Natural killer cell (primary cell): ENCODE results near the gene GSTP1. TPM values are rescaled to one million over a fixed set of nuclear protein-coding genes. Genes with fewer than 3 reads are reported as not detected.

Source experiments
- ATAC-seq, 3 donors: fragments of 150-1000 bp in 2 of 3; fragments of 200-7000 bp in 1 of 3; cut with Tn5 transposase; 1 replicate in 1 of 3; 2 replicates in 2 of 3; pipeline ENCODE4 v1.10.0; 2021; ENCODE audit warnings: mild to moderate bottlenecking in 2 of 3, moderate library complexity in 2 of 3
- DNase-seq, 2 donors: peaks; one replicate each; pipeline versions ENCODE4 v3.0.0 to v3.0.0-alpha.2; 2013 to 2021; ENCODE audit warnings: mixed read lengths in 1 of 2
- H3K27ac ChIP-seq: one replicate; pipeline ENCODE4 v1.5.1; 2013; ENCODE audit warnings: mild to moderate bottlenecking, low read length
- H3K27me3 ChIP-seq: one replicate; pipeline ENCODE4 v1.6.1; 2013; ENCODE audit warnings: low read length; ENCODE audit not compliant: control insufficient read depth, insufficient read depth
- H3K36me3 ChIP-seq: one replicate; pipeline ENCODE4 v1.6.1; 2013; ENCODE audit warnings: low read length; ENCODE audit not compliant: control insufficient read depth, insufficient read depth
- H3K4me1 ChIP-seq: one replicate; pipeline ENCODE4 v1.6.1; 2013; ENCODE audit warnings: low read length; ENCODE audit not compliant: control insufficient read depth, insufficient read depth
- H3K4me3 ChIP-seq: one replicate; pipeline ENCODE4 v1.5.1; 2013; ENCODE audit warnings: low read length
- H3K9me3 ChIP-seq: one replicate; pipeline ENCODE4 v1.6.1; 2013; ENCODE audit warnings: low read length; ENCODE audit not compliant: control insufficient read depth, insufficient read depth
- H3K27ac Mint-ChIP-seq, 2 donors: one replicate each; pipeline ENCODE4 v1.8.0; 2022; ENCODE audit warnings: mild to moderate bottlenecking in 2 of 2, mixed read lengths in 2 of 2, moderate library complexity in 1 of 2
- H3K27me3 Mint-ChIP-seq, 2 donors: one replicate each; pipeline ENCODE4 v1.8.0; 2022; ENCODE audit warnings: low read depth in 2 of 2, mixed read lengths in 2 of 2
- H3K36me3 Mint-ChIP-seq: one replicate; pipeline ENCODE4 v1.8.0; 2022; ENCODE audit warnings: mixed read lengths
- H3K4me1 Mint-ChIP-seq, 2 donors: one replicate each; pipeline ENCODE4 v1.8.0; 2022; ENCODE audit warnings: mixed read lengths in 2 of 2
- H3K4me3 Mint-ChIP-seq: one replicate; pipeline ENCODE4 v1.8.0; 2022; ENCODE audit warnings: mild to moderate bottlenecking, moderate library complexity, mixed read lengths
- H3K9me3 Mint-ChIP-seq, 2 donors: one replicate each; pipeline ENCODE4 v1.8.0; 2022; ENCODE audit warnings: mixed read lengths in 2 of 2
- CTCF ChIP-seq: fragments of 200-600 bp; IDR thresholded peaks from one replicate; pipeline ENCODE4 v1.8.0; 2022; ENCODE audit warnings: antibody characterized with exemption
- WGBS: methylation state at CpG from one replicate; pipeline ENCODE4 v1.1.7; 2013; ENCODE audit warnings: missing lambda C conversion rate; ENCODE audit not compliant: insufficient coverage; 5-methylcytosine and 5-hydroxymethylcytosine counted together
- intact Hi-C: fragments of 100-400 bp; cut with micrococcal nuclease; formaldehyde crosslinking; loops from one replicate; pipeline ENCODE4 v1.14.2; 2022
- total RNA-seq, 4 donors: library from RNA; stranded (reverse); fragments of 120-200 nt in 1 of 4; gene quantifications; one replicate each; pipeline versions ENCODE4 v1.2.3 to v1.2.4, GENCODE V29; 2013 to 2022

The GSTP1 gene
- total RNA-seq, 3 donors from 2014 or later (not counting 1 experiment from before 2014, with no cell fraction given), result 172 to 218 (median 212) TPM

GRCh38 chr11:67609316-67609715, 25.7 kb downstream of the GSTP1 start:
- Mint-ChIP-seq H3K4me3 (no peak overlapping the region), H3K27ac (peak overlapping the region; percentile 51 to 64)
- peaks cover 51% of the 10 kb centered on the region for H3K36me3 ChIP-seq

GRCh38 chr11:67610302-67610868, 26.8 kb downstream of the GSTP1 start:
- ATAC-seq (no peak), DNase-seq (no peak)
- TF ChIP-seq CTCF, result no peak
- Mint-ChIP-seq H3K4me1 (peaks cover 19 to 38% of the 10 kb centered on the region in 2 donors), H3K4me3 (no peak overlapping the region), H3K36me3 (no peaks in the 10 kb centered on the region), H3K9me3 (no peaks in the 10 kb centered on the region), H3K27me3 (no peaks in the 10 kb centered on the region), H3K27ac (peak overlapping the region in 1 of 2 donors; percentile 99)
- Histone ChIP-seq H3K27me3 (no peaks in the 10 kb centered on the region), H3K36me3 (peaks cover 51% of the 10 kb centered on the region), H3K4me3 (no peak overlapping the region), H3K27ac (no peak overlapping the region), H3K9me3 (no peaks in the 10 kb centered on the region), H3K4me1 (peaks cover 53% of the 10 kb centered on the region)
- intact Hi-C loops, result loop anchor here (10.0 kb wide), 1 partner anchor 106 kb away; the partner anchor contains the start of genes CDK2AP2 and PITPNM1
- 95% methylated on average over 15 of the region's 15 CpGs for WGBS

More at GRCh38 chr11:67609316-67609715, 25.7 kb downstream of the GSTP1 start:
- Histone ChIP-seq H3K27ac (no peak overlapping the region), H3K9me3 (no peaks in the 10 kb centered on the region), H3K4me3 (no peak overlapping the region), H3K27me3 (no peaks in the 10 kb centered on the region), H3K4me1 (peaks cover 42% of the 10 kb centered on the region)
- no peak for TF ChIP-seq CTCF
- DNase-seq (no peak), ATAC-seq (no peak)
- no peaks in the 10 kb centered on the region for H3K27me3 Mint-ChIP-seq
- intact Hi-C loops, result loop anchor here (5.0 kb wide), 1 partner anchor 37 kb away; no protein-coding TSS in a partner anchor
- WGBS, result 97% methylated on average over 6 of the region's 10 CpGs
- H3K9me3 Mint-ChIP-seq, result no peaks in the 10 kb centered on the region
- peaks cover 19 to 34% of the 10 kb centered on the region in 2 donors for H3K4me1 Mint-ChIP-seq
- H3K36me3 Mint-ChIP-seq, result no peaks in the 10 kb centered on the region

- Histone ChIP-seq H3K4me3 (no peak overlapping the region), H3K36me3 (peaks cover 51% of the 10 kb centered on the region), H3K4me1 (peaks cover 58% of the 10 kb centered on the region), H3K27ac (no peak overlapping the region), H3K9me3 (no peaks in the 10 kb centered on the region), H3K27me3 (no peaks in the 10 kb centered on the region)
- DNase-seq (no peak), ATAC-seq (no peak)
- H3K9me3 Mint-ChIP-seq, result no peaks in the 10 kb centered on the region
- peaks cover 14 to 40% of the 10 kb centered on the region in 2 donors for H3K4me1 Mint-ChIP-seq
- H3K4me3 Mint-ChIP-seq, result no peak overlapping the region
- no peaks in the 10 kb centered on the region for H3K36me3 Mint-ChIP-seq
- TF ChIP-seq CTCF, result no peak
- WGBS, result 96% methylated on average over 14 of the region's 14 CpGs
- peak overlapping the region in 1 of 2 donors; percentile 99 for H3K27ac Mint-ChIP-seq
- intact Hi-C loops, result loop anchor here (10.0 kb wide), 1 partner anchor 106 kb away; the partner anchor contains the start of genes CDK2AP2 and PITPNM1
- H3K27me3 Mint-ChIP-seq, result no peaks in the 10 kb centered on the region
These were observed 27.6 kb downstream of the GSTP1 start for GRCh38 chr11:67611165-67611564.
